SK-N-SH (cell line): ENCODE data around the gene ENHO. TPM values are rescaled to one million over a fixed set of nuclear protein-coding genes. Genes with fewer than 3 reads are reported as not detected.

ENCODE experiments used
- CTCF ChIA-PET: fragments of 300-600, 350-600 bp; formaldehyde crosslinking; extraction: SDS; loops from one replicate; lab custom pipeline; 2021; lab: Yijun Ruan, JAX
- POLR2A ChIA-PET: fragments of 350-600 bp; sonication (Branson Sonifier 250); formaldehyde crosslinking; extraction: SDS; loops from one replicate; lab custom pipeline; 2020; ENCODE audit warnings: antibody characterized with exemption, inconsistent platforms; lab: Yijun Ruan, JAX
- DNase-seq: peaks from one replicate; pipeline ENCODE4 v3.0.0; 2012
- H2AFZ ChIP-seq: fragments of 200-600 bp; sonication (generic); 2 replicates; pipeline ENCODE4 v1.8.1; 2016; ENCODE audit warnings: antibody characterized with exemption, mild to moderate bottlenecking, low read depth
- H3F3A ChIP-seq: fragments of 200-600 bp; sonication (generic); replicated peaks from 2 replicates; pipeline ENCODE3; 2016; ENCODE audit warnings: antibody characterized with exemption, mild to moderate bottlenecking; ENCODE audit not compliant: insufficient read depth
- H3K27ac ChIP-seq, 2 experiments: fragments of 200-500 bp in 1 of 2; fragments of 200-600 bp in 1 of 2; sonication (Bioruptor generic) in 1 of 2; sonication (generic), shearing (Covaris generic) in 1 of 2; 2 replicates each; pipeline versions ENCODE4 v1.5.1 to v1.6.1; 2014 to 2016; ENCODE audit warnings: low read depth in 2 of 2, inconsistent platforms in 1 of 2, low read length in 1 of 2, mild to moderate bottlenecking in 1 of 2, mixed read lengths in 1 of 2
- H3K27me3 ChIP-seq: fragments of 200-600 bp; sonication (generic), shearing (Covaris generic); 2 replicates; pipeline ENCODE4 v1.6.1; 2016; ENCODE audit warnings: mixed run types; ENCODE audit not compliant: insufficient read depth
- H3K36me3 ChIP-seq, 2 experiments: fragments of 200-500 bp in 1 of 2; fragments of 200-600 bp in 1 of 2; sonication (Bioruptor generic) in 1 of 2; sonication (generic) in 1 of 2; replicated peaks in 1 of 2; 2 replicates each; pipeline versions ENCODE3 to v1.5.1; 2014 to 2016; ENCODE audit warnings: low read length in 1 of 2, mild to moderate bottlenecking in 1 of 2; ENCODE audit not compliant: insufficient read depth in 2 of 2, control insufficient read depth in 1 of 2
- H3K4me1 ChIP-seq, 2 experiments: fragments of 200-500 bp in 1 of 2; fragments of 200-600 bp in 1 of 2; sonication (Bioruptor generic) in 1 of 2; sonication (generic), shearing (Covaris generic) in 1 of 2; 2 replicates each; pipeline versions ENCODE4 v1.5.1 to v1.6.1; 2014 to 2016; ENCODE audit warnings: low read depth in 1 of 2, low read length in 1 of 2, mixed run types in 1 of 2; ENCODE audit not compliant: insufficient read depth in 2 of 2, control insufficient read depth in 1 of 2
- H3K4me2 ChIP-seq: fragments of 200-600 bp; sonication (generic), shearing (Covaris generic); 2 replicates; pipeline ENCODE4 v1.6.1; 2017; ENCODE audit warnings: mixed run types
- H3K4me3 ChIP-seq, 2 experiments: fragments of 200-500 bp in 1 of 2; fragments of 200-600 bp in 1 of 2; sonication (Bioruptor generic) in 1 of 2; sonication (generic), shearing (Covaris generic) in 1 of 2; 2 replicates each; pipeline versions ENCODE4 v1.5.1 to v1.8.1; 2014 to 2016; ENCODE audit warnings: low read depth in 2 of 2, inconsistent platforms in 1 of 2, low read length in 1 of 2, mild to moderate bottlenecking in 1 of 2, mixed read lengths in 1 of 2, moderate library complexity in 1 of 2
- H3K79me2 ChIP-seq: fragments of 200-600 bp; sonication (generic); 2 replicates; pipeline ENCODE4 v1.8.1; 2017; ENCODE audit warnings: mild to moderate bottlenecking; ENCODE audit not compliant: insufficient read depth
- H3K9ac ChIP-seq: fragments of 200-600 bp; sonication (generic); 2 replicates; pipeline ENCODE4 v1.6.1; 2017; ENCODE audit warnings: mixed run types
- H3K9me2 ChIP-seq: fragments of 200-600 bp; sonication (generic); 2 replicates; pipeline ENCODE4 v1.6.1; 2017; ENCODE audit warnings: mixed run types
- H3K9me3 ChIP-seq: fragments of 200-600 bp; sonication (generic); 2 replicates; pipeline ENCODE4 v1.6.1; 2017; ENCODE audit warnings: mixed run types, mild to moderate bottlenecking, moderate library complexity
- H4K20me1 ChIP-seq: fragments of 200-600 bp; sonication (generic); 2 replicates; pipeline ENCODE4 v1.6.1; 2017; ENCODE audit warnings: mild to moderate bottlenecking, mixed run types; ENCODE audit not compliant: insufficient read depth
- ELF1 ChIP-seq: IDR thresholded peaks from 2 replicates; pipeline ENCODE4 v1.4.0; 2012
- FOSL2 ChIP-seq: IDR thresholded peaks from 2 replicates; pipeline ENCODE4 v1.4.0; 2012; ENCODE audit warnings: low read depth, mild to moderate bottlenecking, moderate library complexity, borderline replicate concordance
- FOXJ3 ChIP-seq: sonication (generic); formaldehyde crosslinking; IDR thresholded peaks from 2 replicates; pipeline ENCODE4 v1.5.1; 2020; ENCODE audit warnings: mild to moderate bottlenecking, missing genetic modification reagents
- IRF3 ChIP-seq: fragments of 150-350 bp; IDR thresholded peaks from 2 replicates; pipeline ENCODE4 v1.6.1; 2016; ENCODE audit warnings: mild to moderate bottlenecking, low read depth, low read length
- MAX ChIP-seq: IDR thresholded peaks from 2 replicates; pipeline ENCODE4 v1.4.0; 2012; ENCODE audit warnings: low read depth
- NFIC ChIP-seq: IDR thresholded peaks from 2 replicates; pipeline ENCODE4 v1.4.0; 2012; ENCODE audit warnings: borderline replicate concordance
- NRF1 ChIP-seq: IDR thresholded peaks from 2 replicates; pipeline ENCODE4 v1.6.1; 2012; ENCODE audit warnings: low read depth, mild to moderate bottlenecking, low read length
- POLR2AphosphoS5 ChIP-seq: IDR thresholded peaks from 2 replicates; pipeline ENCODE4 v1.6.1; 2012; ENCODE audit warnings: low read depth, low read length
- RCOR1 ChIP-seq: fragments of 150-350 bp; IDR thresholded peaks from 2 replicates; pipeline ENCODE4 v1.6.1; 2017; ENCODE audit warnings: antibody characterized with exemption, low read length
- REST ChIP-seq: IDR thresholded peaks from 2 replicates; pipeline ENCODE4 v1.6.1; 2012; ENCODE audit warnings: mild to moderate bottlenecking, low read depth, low read length, moderate library complexity
- RXRA ChIP-seq: IDR thresholded peaks from 2 replicates; pipeline ENCODE4 v1.4.0; 2012; ENCODE audit warnings: low read depth, mild to moderate bottlenecking, borderline replicate concordance
- SIN3A ChIP-seq: IDR thresholded peaks from 2 replicates; pipeline ENCODE4 v1.6.1; 2012; ENCODE audit warnings: low read depth, mild to moderate bottlenecking, low read length, moderate library complexity, borderline replicate concordance
- SMC3 ChIP-seq: IDR thresholded peaks from 2 replicates; pipeline ENCODE4 v1.6.1; 2012; ENCODE audit warnings: low read depth, low read length, improper control_type of control experiment
- TAF1 ChIP-seq: IDR thresholded peaks from 2 replicates; pipeline ENCODE4 v1.6.1; 2012; ENCODE audit warnings: low read depth, mild to moderate bottlenecking, low read length, moderate library complexity, borderline replicate concordance
- TCF12 ChIP-seq: IDR thresholded peaks from 2 replicates; pipeline ENCODE4 v1.4.0; 2012
- YY1 ChIP-seq: IDR thresholded peaks from 2 replicates; pipeline ENCODE4 v1.4.0; 2012; ENCODE audit warnings: low read depth, mild to moderate bottlenecking
- WGBS: methylation state at CpG from one replicate; pipeline ENCODE4 v1.1.6; 2017; ENCODE audit warnings: low lambda C conversion rate; 5-methylcytosine and 5-hydroxymethylcytosine counted together
- polyA plus RNA-seq, 3 experiments: library from polyadenylated mRNA; depleted of rRNA; stranded (reverse); fragments of >200 nt; gene quantifications; 2 replicates each; pipeline ENCODE4 v1.2.3, GENCODE V29; 2012
- TF ChIP-seq, protein P1 (sequence below): fragments of 200-600 bp; sonication (generic); IDR thresholded peaks from 2 replicates; pipeline ENCODE4 v1.6.1; 2017; ENCODE audit warnings: antibody characterized with exemption, mild to moderate bottlenecking, moderate library complexity
- TF ChIP-seq, protein P2 (sequence below): fragments of 150-350 bp; IDR thresholded peaks from 2 replicates; pipeline ENCODE4 v1.6.1; 2017; ENCODE audit warnings: antibody characterized with exemption, low read length, low read depth, borderline replicate concordance

The ENHO gene
- polyA plus RNA-seq, 1 of the 3 experiments (the other 2 are of a cell fraction) = 1.5 TPM

GRCh38 chr9:34508463-34508862 is 14.3 kb downstream of the ENHO start:
- CTCF ChIA-PET = interaction anchor here (1.0 to 9.5 kb wide), 6 partner anchors 7 to 105 kb away, joined by 4 to 114 read pairs (median 16); no protein-coding TSS in a partner anchor

GRCh38 chr9:34507966-34508365 is 14.8 kb downstream of the ENHO start:
- Histone ChIP-seq H3K9me2 (no peaks in the 10 kb centered on the region), H3K27me3 (no peaks in the 10 kb centered on the region; the same call in 1 of the 2 replicates), H3F3A (no peaks in the 10 kb centered on the region), H3K27ac (no peak overlapping the region), H3K36me3 (no peaks in the 10 kb centered on the region), H3K4me1 (peaks cover 0 to 8% of the 10 kb centered on the region in 2 experiments; a peak in 1 of 4 replicates), H2AFZ (no peak overlapping the region), H3K79me2 (no peaks in the 10 kb centered on the region), H3K4me2 (no peak overlapping the region), H4K20me1 (no peaks in the 10 kb centered on the region), H3K4me3 (no peak overlapping the region), H3K9me3 (no peaks in the 10 kb centered on the region), H3K9ac (no peak overlapping the region)
- no peak for DNase-seq
- CTCF ChIA-PET = interaction anchor here (1.0 to 9.5 kb wide), 5 partner anchors 39 to 104 kb away, joined by 4 to 114 read pairs (median 11); no protein-coding TSS in a partner anchor
- POLR2A ChIA-PET = interaction anchor here (0.6 kb wide), 1 partner anchor 15 kb away, joined by 3 read pairs; no protein-coding TSS in a partner anchor
- TF ChIP-seq NFIC (no peak), TCF12 (no peak), RXRA (no peak), NRF1 (no peak), POLR2AphosphoS5 (no peak), FOXJ3 (CRISPR knock-in tag) (no peak), ELF1 (no peak), SMC3 (no peak), REST (no peak), TAF1 (no peak), YY1 (no peak), IRF3 (no peak), FOSL2 (no peak), SIN3A (no peak), MAX (no peak)
- TF ChIP-seq, protein P1, sequence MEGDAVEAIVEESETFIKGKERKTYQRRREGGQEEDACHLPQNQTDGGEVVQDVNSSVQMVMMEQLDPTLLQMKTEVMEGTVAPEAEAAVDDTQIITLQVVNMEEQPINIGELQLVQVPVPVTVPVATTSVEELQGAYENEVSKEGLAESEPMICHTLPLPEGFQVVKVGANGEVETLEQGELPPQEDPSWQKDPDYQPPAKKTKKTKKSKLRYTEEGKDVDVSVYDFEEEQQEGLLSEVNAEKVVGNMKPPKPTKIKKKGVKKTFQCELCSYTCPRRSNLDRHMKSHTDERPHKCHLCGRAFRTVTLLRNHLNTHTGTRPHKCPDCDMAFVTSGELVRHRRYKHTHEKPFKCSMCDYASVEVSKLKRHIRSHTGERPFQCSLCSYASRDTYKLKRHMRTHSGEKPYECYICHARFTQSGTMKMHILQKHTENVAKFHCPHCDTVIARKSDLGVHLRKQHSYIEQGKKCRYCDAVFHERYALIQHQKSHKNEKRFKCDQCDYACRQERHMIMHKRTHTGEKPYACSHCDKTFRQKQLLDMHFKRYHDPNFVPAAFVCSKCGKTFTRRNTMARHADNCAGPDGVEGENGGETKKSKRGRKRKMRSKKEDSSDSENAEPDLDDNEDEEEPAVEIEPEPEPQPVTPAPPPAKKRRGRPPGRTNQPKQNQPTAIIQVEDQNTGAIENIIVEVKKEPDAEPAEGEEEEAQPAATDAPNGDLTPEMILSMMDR = no peak
- TF ChIP-seq, protein P2, sequence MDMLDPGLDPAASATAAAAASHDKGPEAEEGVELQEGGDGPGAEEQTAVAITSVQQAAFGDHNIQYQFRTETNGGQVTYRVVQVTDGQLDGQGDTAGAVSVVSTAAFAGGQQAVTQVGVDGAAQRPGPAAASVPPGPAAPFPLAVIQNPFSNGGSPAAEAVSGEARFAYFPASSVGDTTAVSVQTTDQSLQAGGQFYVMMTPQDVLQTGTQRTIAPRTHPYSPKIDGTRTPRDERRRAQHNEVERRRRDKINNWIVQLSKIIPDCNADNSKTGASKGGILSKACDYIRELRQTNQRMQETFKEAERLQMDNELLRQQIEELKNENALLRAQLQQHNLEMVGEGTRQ = no peak

More at GRCh38 chr9:34508463-34508862, 14.3 kb downstream of the ENHO start:
- no peak overlapping the region for H2AFZ ChIP-seq
- no peaks in the 10 kb centered on the region; the same call in 1 of the 2 replicates for H3K27me3 ChIP-seq
- no peak overlapping the region for H3K27ac ChIP-seq
- no peak overlapping the region for H3K4me3 ChIP-seq
- no peaks in the 10 kb centered on the region for H3K79me2 ChIP-seq
- H3F3A ChIP-seq = no peaks in the 10 kb centered on the region
- no peak for DNase-seq
- H3K9me3 ChIP-seq = no peaks in the 10 kb centered on the region
- no peaks in the 10 kb centered on the region for H4K20me1 ChIP-seq
- POLR2A ChIA-PET = interaction anchor here (0.6 kb wide), 1 partner anchor 15 kb away, joined by 3 read pairs; no protein-coding TSS in a partner anchor
- no peaks in the 10 kb centered on the region for H3K36me3 ChIP-seq
- TF ChIP-seq RCOR1 = no peak
- TF ChIP-seq TAF1 = no peak
- TF ChIP-seq SIN3A = no peak
- TF ChIP-seq, protein P2 = no peak
- TF ChIP-seq, all 33 proteins: peak for 0
- WGBS = 60% methylated on average over 2 of the region's 3 CpGs
- Histone ChIP-seq H3K4me2 (no peak overlapping the region), H3K4me1 (peaks cover 0 to 10% of the 10 kb centered on the region in 2 experiments; a peak in 1 of 4 replicates), H3K9me2 (no peaks in the 10 kb centered on the region), H3K9ac (no peak overlapping the region)
